HepG2 (cell line): Measurements from ENCODE around the gene MAP3K14. TPM values are rescaled to one million over a fixed set of nuclear protein-coding genes. Genes with fewer than 3 reads are reported as not detected.

ENCODE experiments used
- DMTF1 ChIP-seq: sonication (generic); formaldehyde crosslinking; IDR thresholded peaks from 2 replicates; pipeline ENCODE4 v1.4.0; 2020; ENCODE audit warnings: mild to moderate bottlenecking, missing genetic modification reagents
- KLF13 ChIP-seq: sonication (generic); formaldehyde crosslinking; IDR thresholded peaks from 2 replicates; pipeline ENCODE4 v1.4.0; 2020; ENCODE audit warnings: mild to moderate bottlenecking, missing genetic modification reagents
- LRRFIP1 ChIP-seq: sonication (generic); formaldehyde crosslinking; conservative IDR thresholded peaks from 2 replicates; pipeline ENCODE4 v1.4.0; 2020; ENCODE audit warnings: missing genetic modification reagents
- POLR2A ChIP-seq, 2 experiments: IDR thresholded peaks; 2 replicates each; pipeline ENCODE4 v1.6.1; 2011; ENCODE audit warnings: low read depth in 2 of 2, low read length in 2 of 2, mild to moderate bottlenecking in 1 of 2, moderate library complexity in 1 of 2; ENCODE audit not compliant: insufficient read depth in 1 of 2
- RAD21 ChIP-seq: fragments of 450-650 bp; formaldehyde crosslinking; IDR thresholded peaks from 2 replicates; pipeline ENCODE4 v1.5.0; 2020; ENCODE audit warnings: mild to moderate bottlenecking
- REPIN1 ChIP-seq: sonication (generic); formaldehyde crosslinking; IDR thresholded peaks from 2 replicates; pipeline ENCODE4 v1.8.0; 2022; ENCODE audit warnings: missing genetic modification reagents, low read depth, mild to moderate bottlenecking, borderline replicate concordance
- TEAD3 ChIP-seq: optimal IDR thresholded peaks from 2 replicates; pipeline ENCODE3; 2016; ENCODE audit warnings: borderline replicate concordance
- ZFP90 ChIP-seq: sonication (generic); formaldehyde crosslinking; IDR thresholded peaks from 2 replicates; pipeline ENCODE4 v1.8.0; 2022; ENCODE audit warnings: missing genetic modification reagents, mild to moderate bottlenecking, inconsistent platforms, borderline replicate concordance
- ZNF468 ChIP-seq: sonication (generic); formaldehyde crosslinking; IDR thresholded peaks from 2 replicates; pipeline ENCODE4 v1.8.0; 2022; ENCODE audit warnings: mild to moderate bottlenecking, moderate library complexity, missing genetic modification reagents
- ZNF687 ChIP-seq: sonication (generic); formaldehyde crosslinking; IDR thresholded peaks from 2 replicates; pipeline ENCODE4 v1.5.1; 2020; ENCODE audit warnings: mild to moderate bottlenecking, missing genetic modification reagents, moderate library complexity
- ZSCAN5A ChIP-seq: sonication (generic); formaldehyde crosslinking; IDR thresholded peaks from 2 replicates; pipeline ENCODE4 v1.8.0; 2022; ENCODE audit warnings: mild to moderate bottlenecking, missing genetic modification reagents, borderline replicate concordance
- polyA plus RNA-seq, 8 experiments: library from polyadenylated mRNA; depleted of rRNA in 3 of 8; stranded (reverse) in 7 of 8; unstranded in 1 of 8; fragments of >200 nt; fragmentation: Illumina TruSeq in 4 of 8; extraction: Trizol in 4 of 8; gene quantifications; 2 replicates each; pipeline versions ENCODE4 v1.2.1 to v1.2.3, GENCODE V29; 2011 to 2016; ENCODE audit warnings: low read depth in 4 of 8, missing spikeins in 1 of 8, mixed read lengths in 1 of 8; ENCODE audit not compliant: insufficient read depth in 1 of 8
- total RNA-seq, 5 experiments: library from RNA; depleted of rRNA; stranded (reverse); fragments of >200 nt; fragmentation: Illumina TruSeq; extraction: Trizol; gene quantifications; 2 replicates each; pipeline ENCODE4 v1.2.3, GENCODE V29; 2016; ENCODE audit warnings: low read depth in 1 of 5
- TF ChIP-seq, protein P1 (sequence below): IDR thresholded peaks from 2 replicates; pipeline ENCODE4 v1.6.1; 2012; ENCODE audit warnings: low read length, improper control_type of control experiment
- TF ChIP-seq, protein P2 (sequence below): sonication (generic); formaldehyde crosslinking; IDR thresholded peaks from 2 replicates; pipeline ENCODE4 v1.4.0; 2020; ENCODE audit warnings: missing genetic modification reagents

The MAP3K14 gene
- total and polyA plus RNA-seq, 2 of the 13 experiments (the other 11 are each of a cell fraction or from before 2014, with no cell fraction given), result 2.6 TPM

- no peak for TF ChIP-seq ZSCAN5A (CRISPR knock-in tag)
- TF ChIP-seq DMTF1 (CRISPR knock-in tag), result no peak
- peak; percentile 97 for TF ChIP-seq ZFP90 (CRISPR knock-in tag)
- TF ChIP-seq, protein P1, sequence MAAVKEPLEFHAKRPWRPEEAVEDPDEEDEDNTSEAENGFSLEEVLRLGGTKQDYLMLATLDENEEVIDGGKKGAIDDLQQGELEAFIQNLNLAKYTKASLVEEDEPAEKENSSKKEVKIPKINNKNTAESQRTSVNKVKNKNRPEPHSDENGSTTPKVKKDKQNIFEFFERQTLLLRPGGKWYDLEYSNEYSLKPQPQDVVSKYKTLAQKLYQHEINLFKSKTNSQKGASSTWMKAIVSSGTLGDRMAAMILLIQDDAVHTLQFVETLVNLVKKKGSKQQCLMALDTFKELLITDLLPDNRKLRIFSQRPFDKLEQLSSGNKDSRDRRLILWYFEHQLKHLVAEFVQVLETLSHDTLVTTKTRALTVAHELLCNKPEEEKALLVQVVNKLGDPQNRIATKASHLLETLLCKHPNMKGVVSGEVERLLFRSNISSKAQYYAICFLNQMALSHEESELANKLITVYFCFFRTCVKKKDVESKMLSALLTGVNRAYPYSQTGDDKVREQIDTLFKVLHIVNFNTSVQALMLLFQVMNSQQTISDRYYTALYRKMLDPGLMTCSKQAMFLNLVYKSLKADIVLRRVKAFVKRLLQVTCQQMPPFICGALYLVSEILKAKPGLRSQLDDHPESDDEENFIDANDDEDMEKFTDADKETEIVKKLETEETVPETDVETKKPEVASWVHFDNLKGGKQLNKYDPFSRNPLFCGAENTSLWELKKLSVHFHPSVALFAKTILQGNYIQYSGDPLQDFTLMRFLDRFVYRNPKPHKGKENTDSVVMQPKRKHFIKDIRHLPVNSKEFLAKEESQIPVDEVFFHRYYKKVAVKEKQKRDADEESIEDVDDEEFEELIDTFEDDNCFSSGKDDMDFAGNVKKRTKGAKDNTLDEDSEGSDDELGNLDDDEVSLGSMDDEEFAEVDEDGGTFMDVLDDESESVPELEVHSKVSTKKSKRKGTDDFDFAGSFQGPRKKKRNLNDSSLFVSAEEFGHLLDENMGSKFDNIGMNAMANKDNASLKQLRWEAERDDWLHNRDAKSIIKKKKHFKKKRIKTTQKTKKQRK, result no peak
- TF ChIP-seq POLR2A (IDR thresholded peaks at IDR 0.05; ENCODE audit: insufficient read depth in 1 of 2, low read depth in 2 of 2, low read length in 2 of 2), result peak in 1 of 2 experiments; percentile 24; a peak in 1 of 4 replicates
- TF ChIP-seq KLF13 (CRISPR knock-in tag), result no peak
- no peak for TF ChIP-seq ZNF468 (CRISPR knock-in tag)
- no peak for TF ChIP-seq REPIN1 (CRISPR knock-in tag)
- TF ChIP-seq, protein P2, sequence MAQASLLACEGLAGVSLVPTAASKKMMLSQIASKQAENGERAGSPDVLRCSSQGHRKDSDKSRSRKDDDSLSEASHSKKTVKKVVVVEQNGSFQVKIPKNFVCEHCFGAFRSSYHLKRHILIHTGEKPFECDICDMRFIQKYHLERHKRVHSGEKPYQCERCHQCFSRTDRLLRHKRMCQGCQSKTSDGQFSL (CRISPR knock-in tag), result no peak
- TF ChIP-seq RAD21 (CRISPR knock-in tag), result 0 out of 2 replicates have a peak, but pooled peaks have one; percentile 28
- TF ChIP-seq LRRFIP1 (CRISPR knock-in tag), result no peak
- TF ChIP-seq ZNF687, result peak; percentile 85
- TF ChIP-seq TEAD3 (CRISPR knock-in tag), result peak; percentile 43
Measured at GRCh38 chr17:45317111-45317928, 500 bp upstream of the MAP3K14 start (continued).
